ENCODE results near the gene CAPN8.

The CAPN8 gene

GRCh38 chr1:223710179-223711133 is 45.0 kb upstream of the CAPN8 start:
- FAIRE-seq (no peak), DNase-seq (ENCODE audit: insufficient read length, low spot score) (no peak)
- TF ChIP-seq SPI1 (IDR thresholded peaks at IDR 0.05; ENCODE audit: low read depth, low read length) (no peak), POLR2A (IDR thresholded peaks at IDR 0.05; ENCODE audit: low read depth, low read length) (no peak), TAF1 (IDR thresholded peaks at IDR 0.05; ENCODE audit: low read depth, low read length) (no peak)

DNA sequence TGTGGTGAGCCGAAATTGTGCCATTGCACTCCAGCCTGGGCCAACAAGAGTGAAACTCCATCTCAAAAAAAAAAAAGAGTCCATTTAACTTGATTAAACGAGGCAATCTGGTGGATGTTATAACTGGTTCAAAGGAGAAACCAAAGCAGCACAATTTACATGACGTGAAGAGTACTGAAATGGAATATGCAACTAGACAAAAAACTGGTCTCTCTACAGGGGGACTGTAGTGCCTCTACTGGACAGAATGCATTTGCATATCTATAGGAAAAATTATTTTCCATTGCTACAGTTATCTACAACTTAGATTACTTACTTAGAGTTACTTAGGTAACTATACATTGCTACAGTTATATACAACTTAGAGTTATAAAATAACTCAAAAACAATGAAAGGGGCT is 44.1 kb upstream of the CAPN8 start:
- DNase-seq (ENCODE audit: insufficient read length, low spot score) (no peak), FAIRE-seq (no peak)
- no peak for TF ChIP-seq POU2F2 (IDR thresholded peaks at IDR 0.05; ENCODE audit: low read depth, low read length)

GRCh38 chr1:223708651-223709268 is 43.3 kb upstream of the CAPN8 start:
- DNase-seq (ENCODE audit: insufficient read length, low spot score): no peak
- TF ChIP-seq POU2F2 (IDR thresholded peaks at IDR 0.05; ENCODE audit: low read depth, low read length) (no peak), TAF1 (IDR thresholded peaks at IDR 0.05; ENCODE audit: low read depth, low read length) (no peak), POLR2AphosphoS5 (IDR thresholded peaks at IDR 0.05; ENCODE audit: low read depth, low read length) (no peak), PAX5 (IDR thresholded peaks at IDR 0.05; ENCODE audit: insufficient read depth, low read length, severe bottlenecking) (no peak), SPI1 (IDR thresholded peaks at IDR 0.05; ENCODE audit: low read depth, low read length) (no peak), POLR2A (IDR thresholded peaks at IDR 0.05; ENCODE audit: low read depth, low read length) (no peak)
- FAIRE-seq: no peak

GRCh38 chr1:223708001-223708359 is 42.5 kb upstream of the CAPN8 start:
- no peak for FAIRE-seq
- TF ChIP-seq PAX5 (IDR thresholded peaks at IDR 0.05; ENCODE audit: insufficient read depth, low read length, severe bottlenecking): no peak
- no peak for TF ChIP-seq TAF1 (IDR thresholded peaks at IDR 0.05; ENCODE audit: low read depth, low read length)
- TF ChIP-seq POLR2A (IDR thresholded peaks at IDR 0.05; ENCODE audit: low read depth, low read length): no peak
- TF ChIP-seq POU2F2 (IDR thresholded peaks at IDR 0.05; ENCODE audit: low read depth, low read length): no peak
- DNase-seq (ENCODE audit: insufficient read length, low spot score): no peak

DNA sequence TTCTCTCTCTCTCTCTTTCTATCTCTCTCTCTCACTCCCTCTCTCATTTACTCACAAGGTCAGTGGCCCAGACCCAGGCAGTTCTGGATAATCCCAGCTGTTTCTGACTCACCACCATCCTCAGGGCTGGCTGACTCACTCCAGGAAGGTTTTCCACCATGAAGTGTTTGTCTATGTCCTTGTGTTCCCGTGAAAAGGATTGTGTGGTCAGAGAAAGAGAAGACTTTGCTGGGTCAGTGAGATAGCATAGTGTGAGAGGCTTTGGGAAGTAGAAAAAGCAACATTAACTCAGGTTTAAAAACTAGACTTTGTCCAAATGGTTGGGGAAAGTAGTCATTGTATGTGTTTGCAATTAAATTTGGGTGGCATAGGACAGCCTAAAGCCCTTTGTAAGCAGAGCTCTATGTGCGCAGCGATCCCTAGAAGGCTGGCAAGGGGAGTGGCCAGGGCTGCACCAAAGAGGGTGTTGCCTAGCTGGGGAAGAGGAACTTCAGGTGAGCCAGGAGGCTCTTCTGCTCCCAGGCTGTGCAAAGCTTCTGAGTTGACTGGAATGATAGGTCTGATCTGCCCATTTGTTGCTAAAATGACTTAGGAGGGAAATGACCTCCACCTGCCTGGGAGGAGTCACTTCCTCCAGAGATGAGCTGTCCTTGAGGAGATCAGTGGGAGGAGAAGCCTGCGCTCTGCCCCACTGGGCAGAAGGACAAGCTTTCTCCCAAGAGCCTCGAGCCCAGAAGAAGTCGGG is 41.9 kb upstream of the CAPN8 start:
- TF ChIP-seq POU2F2 (IDR thresholded peaks at IDR 0.05; ENCODE audit: low read depth, low read length): no peak
- FAIRE-seq (no peak), DNase-seq (ENCODE audit: insufficient read length, low spot score) (no peak)

DNA sequence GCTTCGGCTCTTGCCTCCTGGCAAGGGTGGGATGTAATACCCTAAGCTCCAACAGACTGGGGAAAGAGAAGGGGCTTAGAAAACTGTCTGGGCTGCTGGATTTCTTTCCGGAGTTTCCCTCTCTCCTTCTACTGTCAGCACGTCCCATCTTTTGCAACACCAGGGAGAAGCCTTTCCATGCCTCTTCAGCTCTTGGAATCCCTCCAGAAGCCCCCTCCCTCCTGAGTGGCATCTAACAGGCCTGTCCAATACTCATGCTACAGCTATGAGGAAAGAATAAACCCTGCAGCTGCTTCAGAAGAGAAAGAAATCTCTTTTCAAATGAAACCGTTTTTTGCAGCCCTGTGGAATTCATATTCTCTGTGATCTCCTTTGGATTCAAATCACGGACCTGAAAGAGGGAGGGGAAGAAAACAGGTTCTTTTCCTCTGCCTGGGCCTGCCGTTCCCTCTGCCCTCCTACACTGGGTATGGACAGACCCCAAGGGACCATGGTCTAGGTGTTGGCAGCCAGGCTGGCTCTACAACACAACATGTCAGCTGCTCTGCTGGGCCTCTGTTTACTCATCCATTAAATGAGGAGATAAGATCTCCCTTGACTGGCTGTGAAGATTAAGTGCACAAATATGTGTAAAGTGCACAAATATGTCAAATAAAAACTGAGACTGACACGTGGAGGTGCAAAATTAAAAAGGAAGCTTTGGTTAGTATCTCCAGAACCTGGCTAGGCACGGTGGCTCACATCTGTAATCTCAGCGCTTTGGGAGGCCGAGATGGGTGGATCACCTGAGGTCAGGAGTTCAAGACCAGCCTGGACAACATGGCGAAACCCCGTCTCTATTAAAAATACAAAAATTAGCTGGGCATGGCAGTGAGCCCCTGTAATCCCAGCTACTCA is 40.8 kb upstream of the CAPN8 start:
- FAIRE-seq (no peak), DNase-seq (ENCODE audit: insufficient read length, low spot score) (no peak)
- TF ChIP-seq SPI1 (IDR thresholded peaks at IDR 0.05; ENCODE audit: low read depth, low read length) (no peak), POU2F2 (IDR thresholded peaks at IDR 0.05; ENCODE audit: low read depth, low read length) (no peak)

GRCh38 chr1:223704921-223705878 is 39.7 kb upstream of the CAPN8 start:
- TF ChIP-seq PAX5 (IDR thresholded peaks at IDR 0.05; ENCODE audit: insufficient read depth, low read length, severe bottlenecking) (no peak), TAF1 (IDR thresholded peaks at IDR 0.05; ENCODE audit: low read depth, low read length) (no peak), POU2F2 (IDR thresholded peaks at IDR 0.05; ENCODE audit: low read depth, low read length) (no peak), POLR2AphosphoS5 (IDR thresholded peaks at IDR 0.05; ENCODE audit: low read depth, low read length) (no peak), SPI1 (IDR thresholded peaks at IDR 0.05; ENCODE audit: low read depth, low read length) (no peak), POLR2A (IDR thresholded peaks at IDR 0.05; ENCODE audit: low read depth, low read length) (no peak)
- FAIRE-seq (no peak), DNase-seq (ENCODE audit: insufficient read length, low spot score) (no peak)

GRCh38 chr1:223703668-223704013 is 38.1 kb upstream of the CAPN8 start:
- TF ChIP-seq PAX5 (IDR thresholded peaks at IDR 0.05; ENCODE audit: insufficient read depth, low read length, severe bottlenecking) (no peak), POLR2AphosphoS5 (IDR thresholded peaks at IDR 0.05; ENCODE audit: low read depth, low read length) (no peak), POLR2A (IDR thresholded peaks at IDR 0.05; ENCODE audit: low read depth, low read length) (no peak), TAF1 (IDR thresholded peaks at IDR 0.05; ENCODE audit: low read depth, low read length) (no peak), POU2F2 (IDR thresholded peaks at IDR 0.05; ENCODE audit: low read depth, low read length) (no peak), SPI1 (IDR thresholded peaks at IDR 0.05; ENCODE audit: low read depth, low read length) (no peak)
- FAIRE-seq (no peak), DNase-seq (ENCODE audit: insufficient read length, low spot score) (no peak)
